Cerebellar cortex (tissue), 1 donor: Measurements from ENCODE around the gene STIMATE.

Experiments used
- DNase-seq: peaks from one replicate; pipeline ENCODE4 v3.0.0-alpha.2; 2015; ENCODE audit warnings: low spot score

STIMATE gene

GRCh38 chr3:52841211-52841980 is 56.0 kb downstream of the STIMATE start:
- DNase-seq: no peak

GRCh38 chr3:52839892-52840545 is 57.3 kb downstream of the STIMATE start:
- no peak for DNase-seq

- no peak for DNase-seq
These were observed 58.1 kb downstream of the STIMATE start for GRCh38 chr3:52839268-52839575.

GRCh38 chr3:52838561-52839267 is 58.6 kb downstream of the STIMATE start:
- no peak for DNase-seq

- DNase-seq: no peak
These were observed 60.4 kb downstream of the STIMATE start for GRCh38 chr3:52836986-52837385.

- DNase-seq: no peak
These were observed 60.9 kb downstream of the STIMATE start for GRCh38 chr3:52836471-52836845.

GRCh38 chr3:52835766-52836470 is 61.4 kb downstream of the STIMATE start:
- no peak for DNase-seq

- DNase-seq: no peak
These were observed 62.4 kb downstream of the STIMATE start, which contains the start of gene MUSTN1 for GRCh38 chr3:52834871-52835501. TSS of gene MUSTN1 (minus strand) at chr3:52835019. CDS start at chr3:52834948, 71 bp downstream.

GRCh38 chr3:52833202-52833601 is 64.1 kb downstream of the STIMATE start:
- DNase-seq: no peak

GRCh38 chr3:52831500-52832301 is 65.6 kb downstream of the STIMATE start:
- peak; percentile 23 for DNase-seq

GRCh38 chr3:52830535-52831258 is 66.7 kb downstream of the STIMATE start, which contains the start of gene ITIH4:
TSS of gene ITIH4 (minus strand) at chr3:52830672. CDS start at chr3:52830642, 30 bp downstream.
- DNase-seq: no peak

GRCh38 chr3:52829906-52830463 is 67.4 kb downstream of the STIMATE start:
- no peak for DNase-seq

GRCh38 chr3:52829482-52829881 is 67.9 kb downstream of the STIMATE start:
- DNase-seq: no peak

GRCh38 chr3:52827866-52828376 is 69.4 kb downstream of the STIMATE start:
- DNase-seq: no peak

GRCh38 chr3:52827441-52827840 is 69.9 kb downstream of the STIMATE start:
- no peak for DNase-seq

GRCh38 chr3:52824037-52824436 is 73.3 kb downstream of the STIMATE start:
- DNase-seq: no peak

- no peak for DNase-seq
These were observed 75.0 kb downstream of the STIMATE start for GRCh38 chr3:52822363-52822762.

- peak; percentile 40 for DNase-seq
These were observed 76.6 kb downstream of the STIMATE start for GRCh38 chr3:52820736-52821135.

- no peak for DNase-seq
These were observed 77.4 kb downstream of the STIMATE start for GRCh38 chr3:52819936-52820335.

GRCh38 chr3:52817860-52818259 is 79.5 kb downstream of the STIMATE start:
- no peak for DNase-seq
